Measurements from ENCODE around the gene PEX14. TPM values are rescaled to one million over a fixed set of nuclear protein-coding genes. Genes with fewer than 3 reads are reported as not detected.

The PEX14 gene
- polyA plus RNA-seq, 3 donors, result 9.2 to 26.6 (median 10.8) TPM

DNA sequence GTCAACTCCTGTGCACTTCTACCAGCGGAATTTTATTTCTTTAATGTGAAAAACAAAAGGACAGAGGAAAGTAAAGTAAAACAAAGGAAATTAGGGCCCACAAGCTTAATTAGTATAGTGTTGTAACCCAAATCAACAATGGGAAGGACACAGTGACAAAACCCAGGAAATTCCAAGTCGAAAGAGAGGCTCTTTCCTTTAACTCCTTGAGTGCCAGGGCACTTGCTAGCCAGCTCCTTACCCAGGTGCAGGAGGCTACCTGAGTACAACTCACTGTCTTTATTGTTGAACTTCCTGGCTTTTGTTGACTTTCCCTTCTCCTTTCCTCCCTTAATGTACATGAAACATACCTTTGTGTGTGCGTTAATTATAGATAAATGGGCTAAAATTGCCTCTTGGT lies 55.0 kb downstream of the PEX14 start:
- H3K27ac ChIP-seq (ENCODE audit: low read depth, low read length), result no peak overlapping the region

DNA sequence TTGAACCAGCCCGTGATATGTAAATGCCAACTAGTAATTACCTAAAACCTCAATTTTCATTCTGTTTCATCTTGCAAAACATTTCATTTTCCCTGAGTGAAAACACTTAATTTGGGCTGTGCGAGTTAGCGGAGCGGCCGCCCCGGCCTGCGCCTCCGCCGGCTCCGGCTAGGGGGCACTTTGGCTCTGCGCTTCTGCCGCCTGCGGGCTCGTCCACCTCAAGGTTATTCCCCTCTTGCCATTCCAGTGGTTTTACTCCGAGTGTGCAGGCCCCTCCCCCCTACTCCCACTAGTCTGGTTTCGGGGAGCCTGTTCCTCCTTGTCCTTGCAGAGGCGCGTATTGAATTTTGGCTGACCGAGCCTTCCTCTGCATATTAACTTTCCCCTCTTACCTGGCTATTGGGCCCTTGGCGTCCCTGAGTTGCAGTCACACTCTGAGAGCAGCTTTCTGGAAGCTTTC lies 55.6 kb downstream of the PEX14 start:
- 25 to 46% (median 42%) methylated on average over 20 of the region's 20 CpGs for WGBS, 3 donors

More for the DNA sequence above, 55.0 kb downstream of the PEX14 start:
- 46 to 50% (median 47%) methylated on average over 3 of the region's 3 CpGs for whole genome bisulfite sequencing, 3 donors

GRCh38 chr1:10530756-10531495 lies 56.2 kb downstream of the PEX14 start:
- no peak overlapping the region for H3K27ac ChIP-seq (ENCODE audit: low read depth, low read length)
- WGBS, 3 donors, result 72 to 84% (median 78%) methylated on average over 17 of the region's 17 CpGs

More for the DNA sequence above, 55.6 kb downstream of the PEX14 start:
- no peak overlapping the region for H3K27ac ChIP-seq (ENCODE audit: low read depth, low read length)

- 82 to 90% (median 88%) methylated on average over 8 of the region's 8 CpGs for WGBS, 3 donors
Measured at GRCh38 chr1:10532362-10532761, 57.6 kb downstream of the PEX14 start.

DNA sequence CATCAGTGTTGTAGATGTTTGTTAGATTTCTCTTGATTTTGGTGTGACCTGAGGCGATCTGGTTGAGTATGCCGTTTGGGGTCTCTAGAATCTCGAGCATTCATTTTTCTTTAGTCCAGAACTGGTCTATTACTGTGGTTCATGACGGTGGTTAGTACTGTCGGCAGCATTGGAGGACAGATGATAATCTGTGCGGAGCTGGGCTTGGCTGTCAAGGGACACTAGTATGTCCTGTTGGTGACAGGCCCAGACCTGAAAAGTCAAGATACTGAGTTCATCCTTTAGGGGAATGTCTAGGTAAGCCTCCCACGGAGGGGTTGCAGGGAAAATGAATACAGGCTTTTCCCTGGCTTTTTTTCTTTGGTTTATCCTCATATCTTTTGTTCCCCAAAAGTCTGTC lies 59.8 kb downstream of the PEX14 start:
- H3K27ac ChIP-seq (ENCODE audit: low read depth, low read length), result no peak overlapping the region
- WGBS, 3 donors, result 95 to 97% (median 97%) methylated on average over 7 of the region's 7 CpGs

More at GRCh38 chr1:10532362-10532761, 57.6 kb downstream of the PEX14 start:
- H3K27ac ChIP-seq (ENCODE audit: low read depth, low read length), result no peak overlapping the region

DNA sequence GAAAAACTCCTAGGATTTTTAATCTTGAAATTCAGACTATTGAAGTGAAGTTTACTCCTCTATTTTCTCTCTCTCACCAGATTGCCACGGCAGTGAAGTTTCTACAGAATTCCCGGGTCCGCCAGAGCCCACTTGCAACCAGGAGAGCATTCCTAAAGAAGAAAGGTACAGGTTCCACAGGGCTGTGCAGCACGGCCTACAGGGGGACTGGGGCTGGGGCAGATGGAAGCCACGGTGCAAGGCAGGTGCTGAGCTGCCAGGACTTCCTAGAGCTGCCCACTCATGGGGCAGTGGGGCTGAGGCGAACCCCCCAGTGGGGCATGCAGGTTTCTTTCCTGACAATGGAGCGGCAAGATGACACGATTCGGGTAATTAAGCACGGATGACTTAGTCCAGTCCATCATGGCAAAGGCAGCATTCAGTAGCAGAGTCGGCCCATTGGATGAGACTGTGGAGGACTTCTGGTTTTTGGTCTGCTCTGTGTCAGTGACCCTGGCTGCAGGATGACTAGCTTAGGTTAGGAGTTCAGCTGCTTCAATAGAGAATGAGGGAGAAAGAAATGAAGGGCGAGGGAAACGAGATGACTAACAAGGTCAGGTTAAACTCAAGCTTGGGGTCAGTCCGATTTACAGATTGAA lies 61.5 kb downstream of the PEX14 start:
- H3K27ac ChIP-seq (ENCODE audit: low read depth, low read length), result no peak overlapping the region
- 95 to 97% (median 95%) methylated on average over 14 of the region's 14 CpGs for WGBS, 3 donors

DNA sequence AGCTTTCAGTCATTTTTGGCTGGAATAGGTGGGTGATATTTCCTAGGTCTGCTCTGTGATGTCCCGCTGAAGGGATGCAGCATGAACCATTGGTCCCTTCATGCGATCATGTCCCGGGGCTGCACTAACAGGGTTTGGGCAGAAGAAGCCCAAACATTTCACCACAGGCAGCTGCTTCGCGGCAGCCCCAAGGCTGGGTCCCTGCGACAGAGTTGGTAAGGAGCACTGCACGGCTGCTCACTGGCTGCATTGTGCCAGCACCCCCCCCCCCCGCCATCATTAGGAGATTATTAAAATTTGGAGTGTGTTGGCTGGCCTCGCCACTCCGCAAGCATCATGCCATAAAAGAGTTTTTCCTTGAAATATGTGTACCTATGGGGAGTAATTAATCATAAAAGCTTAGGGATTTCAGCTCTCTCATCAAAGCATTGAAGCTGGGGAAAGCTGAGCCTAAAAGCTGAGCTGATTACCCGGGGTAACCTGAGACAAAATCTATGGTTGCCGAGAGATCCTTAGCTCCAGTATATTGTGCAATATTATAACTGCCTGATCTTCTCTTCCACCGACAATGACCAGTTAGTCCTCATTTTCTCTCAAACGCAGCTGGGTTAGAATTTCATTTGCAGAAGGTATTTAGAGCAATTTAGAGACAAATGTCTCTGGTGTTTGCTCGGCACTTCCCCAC lies 62.5 kb downstream of the PEX14 start:
- H3K27ac ChIP-seq (ENCODE audit: low read depth, low read length), result no peak overlapping the region
- 70 to 86% (median 81%) methylated on average over 15 of the region's 15 CpGs for WGBS, 3 donors

DNA sequence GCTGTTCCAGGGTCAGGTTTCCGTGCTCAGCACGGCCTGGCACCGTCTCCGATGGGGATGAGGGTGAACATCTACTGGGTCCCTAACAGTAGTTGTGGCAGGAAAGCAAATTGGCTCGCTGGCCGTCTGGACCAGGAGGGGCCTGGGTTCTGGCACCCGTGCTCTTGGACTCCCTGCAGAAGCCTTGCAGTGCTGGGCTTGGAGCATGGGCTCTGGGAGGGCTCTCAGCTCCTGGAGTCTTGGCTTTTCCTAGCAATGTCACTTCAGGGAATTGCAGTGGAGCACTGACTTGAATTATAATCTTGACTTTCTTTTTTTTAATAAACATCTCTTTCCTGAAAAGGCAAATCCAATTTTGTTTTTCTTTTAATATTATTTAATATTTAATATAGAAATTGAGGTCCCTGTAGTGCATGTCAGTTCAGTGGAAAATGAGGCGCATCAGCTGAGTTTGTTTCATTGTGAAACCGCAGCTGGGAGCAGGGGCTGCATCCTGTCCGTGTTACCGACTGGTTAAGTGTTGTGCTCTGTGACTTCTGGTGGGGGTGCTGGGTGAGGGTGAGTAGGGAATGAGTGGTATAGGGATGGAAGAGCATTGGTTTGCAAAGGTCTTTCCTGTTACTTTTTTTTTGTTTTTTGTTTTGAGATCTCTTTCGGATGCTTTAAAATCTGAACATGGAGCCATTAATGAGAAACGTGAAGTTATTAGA lies 64.1 kb downstream of the PEX14 start:
- no peak overlapping the region for H3K27ac ChIP-seq (ENCODE audit: low read depth, low read length)
- 50 to 80% (median 66%) methylated on average over 13 of the region's 13 CpGs for WGBS, 3 donors

DNA sequence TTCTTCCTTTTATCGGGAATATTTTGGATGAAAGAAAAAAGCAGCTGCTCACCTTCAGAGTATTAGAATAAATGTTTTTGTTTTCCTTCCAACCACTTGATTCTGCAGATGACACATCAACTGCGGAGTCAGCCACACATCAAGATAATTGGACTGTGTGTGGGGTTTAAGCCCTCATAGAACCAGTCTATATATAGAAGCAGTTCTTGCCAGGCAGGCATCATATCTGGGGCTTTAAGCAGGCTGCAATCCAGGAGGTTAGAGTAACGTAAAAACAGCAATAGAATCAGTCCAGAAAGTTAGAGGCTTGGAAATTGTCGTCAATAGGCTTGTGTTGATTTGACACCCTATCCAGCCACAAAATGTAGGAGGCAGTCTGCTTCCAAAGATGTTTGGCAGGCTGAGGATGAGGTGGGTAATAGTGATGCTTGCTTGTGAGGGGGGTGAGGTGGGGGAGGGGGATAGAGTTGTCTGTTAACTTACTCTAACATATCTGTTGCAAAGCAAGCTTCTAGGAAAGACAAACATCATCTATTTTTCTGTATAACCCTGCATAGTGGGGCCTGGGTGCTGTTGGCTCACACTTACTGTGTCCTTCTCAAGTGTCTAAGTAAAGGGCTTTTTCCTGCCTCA lies 64.8 kb downstream of the PEX14 start:
- no peak overlapping the region for H3K27ac ChIP-seq (ENCODE audit: low read depth, low read length)
- WGBS, 3 donors, result 61 to 86% (median 75%) methylated on average over 4 of the region's 4 CpGs

DNA sequence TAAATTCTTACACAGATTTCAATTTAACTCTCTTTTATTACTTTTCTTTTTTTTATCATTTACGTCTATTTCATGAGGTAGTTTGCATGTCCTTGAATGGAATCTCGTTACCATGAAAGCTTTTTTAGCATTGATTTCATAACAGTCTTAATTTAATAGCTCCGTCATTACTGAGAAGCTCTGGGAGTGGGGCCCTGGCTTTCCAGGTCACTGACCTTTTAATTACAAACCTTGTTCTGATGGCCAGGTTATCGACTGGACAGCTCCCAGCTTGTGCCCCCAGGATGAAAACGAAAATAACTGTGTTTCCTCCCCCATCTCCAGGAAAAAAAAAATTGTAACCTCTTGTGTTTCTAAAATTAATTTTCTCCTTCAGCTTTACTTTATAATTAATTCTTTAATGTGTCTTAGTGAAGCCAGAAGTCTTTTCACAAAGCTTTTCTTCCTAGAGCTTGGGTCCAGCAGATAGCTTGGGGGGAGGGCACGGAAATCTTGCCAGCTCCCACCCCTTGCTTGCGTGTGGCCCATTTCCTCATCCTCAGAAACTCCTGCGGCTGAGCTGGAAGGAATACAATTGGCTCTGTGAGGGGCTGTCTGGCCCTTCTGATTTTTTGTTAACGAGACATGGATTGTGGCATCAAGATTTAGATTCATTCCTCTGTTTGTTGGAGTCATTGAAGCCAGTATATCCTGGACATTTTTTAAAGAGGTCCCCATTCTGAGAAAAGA lies 65.7 kb downstream of the PEX14 start:
- no peak overlapping the region for H3K27ac ChIP-seq (ENCODE audit: low read depth, low read length)
- WGBS, 3 donors, result 58 to 74% (median 62%) methylated on average over 9 of the region's 9 CpGs

GRCh38 chr1:10541286-10541685 lies 66.5 kb downstream of the PEX14 start:
- H3K27ac ChIP-seq (ENCODE audit: low read depth, low read length), result no peak overlapping the region
- whole genome bisulfite sequencing, 3 donors, result 84 to 94% (median 84%) methylated on average over 17 of the region's 17 CpGs

DNA sequence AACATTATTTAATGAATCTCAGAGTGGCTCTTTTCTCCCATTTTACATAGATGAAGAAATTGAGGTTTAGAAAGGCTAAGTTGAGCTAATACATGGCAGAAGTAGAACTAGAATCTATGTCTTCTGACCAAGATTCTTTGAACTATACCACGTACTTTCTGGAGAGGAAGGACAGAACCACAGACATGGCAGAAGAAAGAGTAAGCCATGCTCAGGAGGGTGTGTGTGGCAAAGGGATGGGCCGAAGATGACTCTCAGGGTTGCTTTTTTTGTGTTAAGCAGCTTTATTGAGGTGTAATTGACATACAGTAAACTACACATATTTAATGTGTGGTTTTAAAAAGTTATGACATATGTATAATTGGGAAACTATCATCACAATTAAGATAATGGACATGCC lies 69.5 kb downstream of the PEX14 start:
- 40 to 48% (median 45%) methylated on average over 2 of the region's 2 CpGs for WGBS, 3 donors
- H3K27ac ChIP-seq (ENCODE audit: low read depth, low read length), result no peak overlapping the region

GRCh38 chr1:10546896-10547295 lies 72.1 kb downstream of the PEX14 start:
- H3K27ac ChIP-seq (ENCODE audit: low read depth, low read length), result no peak overlapping the region
- 13 to 58% (median 48%) methylated on average over 1 of the region's 1 CpG for WGBS, 3 donors

DNA sequence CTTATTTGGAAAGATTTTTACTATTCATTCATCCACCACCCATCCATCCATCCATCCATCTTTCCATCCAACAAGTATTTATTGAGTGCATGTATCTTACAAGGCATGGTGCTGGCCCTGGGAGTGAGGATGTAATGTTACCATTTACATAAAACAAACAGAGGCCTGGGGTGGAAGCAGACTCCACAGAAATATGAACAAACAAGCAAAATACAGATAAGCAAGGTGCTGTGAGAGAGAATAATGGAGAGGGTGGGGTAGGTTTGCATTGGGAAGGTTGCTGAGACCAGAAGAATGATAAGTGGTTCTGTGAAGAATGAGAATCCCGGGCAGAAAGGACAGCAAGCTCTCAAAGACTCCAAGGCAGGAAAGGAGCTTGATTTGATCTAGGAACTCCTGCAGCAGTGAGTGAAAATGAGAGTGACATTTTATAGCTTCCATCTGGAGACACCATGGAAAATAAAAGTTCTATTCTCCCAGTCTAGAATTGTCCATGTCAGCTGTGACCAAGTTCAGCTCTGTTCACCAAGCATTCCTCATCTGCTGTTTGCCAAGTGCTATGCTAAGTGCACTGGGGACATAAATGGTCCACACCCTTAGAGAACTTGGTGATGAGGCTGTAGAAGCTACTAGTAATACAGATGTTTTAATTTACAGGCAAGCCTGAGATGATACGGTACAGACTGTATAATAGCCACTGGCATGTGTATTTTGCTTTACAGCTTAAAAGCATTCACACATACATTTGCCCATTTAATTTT lies 75.3 kb downstream of the PEX14 start:
- H3K27ac ChIP-seq (ENCODE audit: low read depth, low read length), result no peak overlapping the region
- 86 to 91% (median 91%) methylated on average over 2 of the region's 2 CpGs for WGBS, 3 donors

GRCh38 chr1:10553118-10553517 lies 78.4 kb downstream of the PEX14 start:
- H3K27ac ChIP-seq (ENCODE audit: low read depth, low read length), result no peak overlapping the region
- WGBS, 3 donors, result 82 to 91% (median 83%) methylated on average over 10 of the region's 10 CpGs

DNA sequence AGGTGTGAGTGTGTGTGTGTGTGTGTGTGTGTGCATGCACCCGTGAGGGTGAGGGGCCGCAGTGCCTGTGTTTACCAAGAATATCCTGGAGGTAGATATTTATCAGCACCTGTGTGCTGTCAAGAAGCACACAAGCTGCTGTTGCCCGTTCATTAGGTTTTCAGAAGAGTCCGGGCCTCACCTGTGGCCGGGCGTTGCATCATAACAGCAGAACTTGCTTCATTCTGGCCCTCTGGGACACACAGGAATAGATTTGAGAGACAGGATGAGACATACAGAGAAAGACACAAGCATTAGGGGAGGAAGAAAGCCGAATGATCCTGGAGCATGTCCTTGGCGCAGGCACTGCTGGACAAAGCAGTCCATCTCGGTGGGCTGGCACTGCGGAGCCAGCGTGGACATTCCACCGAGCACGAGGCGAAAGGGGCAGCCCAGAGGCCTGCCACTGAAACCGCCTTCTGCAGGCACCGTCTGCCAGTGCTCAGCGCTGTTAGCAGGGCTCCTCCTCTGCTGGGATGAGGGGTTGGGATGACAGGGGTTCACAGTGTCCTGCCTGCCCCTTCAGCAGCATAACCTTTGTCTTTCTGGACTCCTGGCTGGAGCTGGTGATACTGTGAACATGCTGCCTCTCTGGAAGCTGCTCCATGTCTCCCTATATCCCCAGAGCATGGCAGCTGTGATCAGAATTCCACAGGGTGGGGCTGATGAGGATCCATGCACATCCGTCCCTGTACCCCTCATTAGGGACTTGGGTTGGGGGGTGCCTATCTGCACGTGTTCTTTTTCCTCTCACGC lies 81.1 kb downstream of the PEX14 start:
- 73 to 78% (median 76%) methylated on average over 20 of the region's 20 CpGs for WGBS, 3 donors
- H3K27ac ChIP-seq (ENCODE audit: low read depth, low read length), result no peak overlapping the region
